HepG2 (cell line): ENCODE results near the gene JAG1. TPM values are rescaled to one million over a fixed set of nuclear protein-coding genes. Genes with fewer than 3 reads are reported as not detected.

Experiments used
- CTCF ChIP-seq: sonication (generic); formaldehyde crosslinking; IDR thresholded peaks from 2 replicates; pipeline ENCODE4 v1.5.0; 2020; ENCODE audit warnings: mild to moderate bottlenecking, missing genetic modification reagents, moderate library complexity
- DNMT3B ChIP-seq: conservative IDR thresholded peaks from 2 replicates; pipeline ENCODE4 v1.6.1; 2016; ENCODE audit warnings: missing biosample characterization, control low read depth
- ETV6 ChIP-seq: sonication (generic); formaldehyde crosslinking; conservative IDR thresholded peaks from 2 replicates; pipeline ENCODE4 v1.4.0; 2020; ENCODE audit warnings: missing genetic modification reagents
- HDAC2 ChIP-seq: sonication (generic); formaldehyde crosslinking; IDR thresholded peaks from 2 replicates; pipeline ENCODE4 v1.4.0; 2020; ENCODE audit warnings: missing genetic modification reagents
- KDM1A ChIP-seq: IDR thresholded peaks from 2 replicates; pipeline ENCODE4 v1.6.1; 2016; ENCODE audit warnings: missing compliant biosample characterization
- KDM3A ChIP-seq: IDR thresholded peaks from 2 replicates; pipeline ENCODE4 v1.6.1; 2018; ENCODE audit warnings: low read depth, missing compliant biosample characterization
- NR2C2 ChIP-seq: sonication (generic); formaldehyde crosslinking; IDR thresholded peaks from 2 replicates; pipeline ENCODE4 v1.4.0; 2020; ENCODE audit warnings: missing genetic modification reagents, mild to moderate bottlenecking, moderate library complexity, borderline replicate concordance
- PLRG1 ChIP-seq: fragments of 450-650 bp; conservative IDR thresholded peaks from 2 replicates; pipeline ENCODE4 v1.6.1; 2016
- PRMT3 ChIP-seq: sonication (generic); formaldehyde crosslinking; IDR thresholded peaks from 2 replicates; pipeline ENCODE4 v1.8.1; 2022; ENCODE audit warnings: low read depth, mild to moderate bottlenecking, moderate library complexity, missing genetic modification reagents, borderline replicate concordance
- RAD21 ChIP-seq: fragments of 450-650 bp; formaldehyde crosslinking; IDR thresholded peaks from 2 replicates; pipeline ENCODE4 v1.5.0; 2020; ENCODE audit warnings: mild to moderate bottlenecking
- RFX3 ChIP-seq: IDR thresholded peaks from 2 replicates; pipeline ENCODE4 v1.6.1; 2016; ENCODE audit warnings: missing biosample characterization, missing genetic modification reagents
- TGIF2 ChIP-seq: IDR thresholded peaks from 2 replicates; pipeline ENCODE4 v1.6.1; 2016; ENCODE audit warnings: control low read depth, missing compliant biosample characterization
- ZFP91 ChIP-seq: sonication (generic); formaldehyde crosslinking; IDR thresholded peaks from 2 replicates; pipeline ENCODE4 v1.9.0; 2022; ENCODE audit warnings: missing genetic modification reagents, mild to moderate bottlenecking, borderline replicate concordance
- ZNF234 ChIP-seq: sonication (generic); formaldehyde crosslinking; conservative IDR thresholded peaks from 2 replicates; pipeline ENCODE4 v1.5.1; 2020; ENCODE audit warnings: mild to moderate bottlenecking, missing genetic modification reagents
- ZNF260 ChIP-seq: sonication (generic); formaldehyde crosslinking; IDR thresholded peaks from 2 replicates; pipeline ENCODE4 v1.4.0; 2020; ENCODE audit warnings: missing genetic modification reagents, low read depth, mild to moderate bottlenecking, borderline replicate concordance
- ZNF549 ChIP-seq: sonication (generic); formaldehyde crosslinking; IDR thresholded peaks from 2 replicates; pipeline ENCODE4 v1.5.0; 2020; ENCODE audit warnings: missing genetic modification reagents
- polyA plus RNA-seq, 8 experiments: library from polyadenylated mRNA; depleted of rRNA in 3 of 8; stranded (reverse) in 7 of 8; unstranded in 1 of 8; fragments of >200 nt; fragmentation: Illumina TruSeq in 4 of 8; extraction: Trizol in 4 of 8; gene quantifications; 2 replicates each; pipeline versions ENCODE4 v1.2.1 to v1.2.3, GENCODE V29; 2011 to 2016; ENCODE audit warnings: low read depth in 4 of 8, missing spikeins in 1 of 8, mixed read lengths in 1 of 8; ENCODE audit not compliant: insufficient read depth in 1 of 8
- total RNA-seq, 5 experiments: library from RNA; depleted of rRNA; stranded (reverse); fragments of >200 nt; fragmentation: Illumina TruSeq; extraction: Trizol; gene quantifications; 2 replicates each; pipeline ENCODE4 v1.2.3, GENCODE V29; 2016; ENCODE audit warnings: low read depth in 1 of 5
- TF ChIP-seq, protein P1 (sequence below): sonication (generic); formaldehyde crosslinking; IDR thresholded peaks from 2 replicates; pipeline ENCODE4 v1.4.0; 2020; ENCODE audit warnings: mild to moderate bottlenecking, missing genetic modification reagents
- TF ChIP-seq, protein P2 (sequence below): sonication (generic); formaldehyde crosslinking; IDR thresholded peaks from 2 replicates; pipeline ENCODE4 v1.9.0; 2021; ENCODE audit warnings: missing genetic modification reagents, borderline replicate concordance

JAG1 gene
- total and polyA plus RNA-seq, 2 of the 13 experiments (the other 11 are each of a cell fraction or from before 2014, with no cell fraction given): 47.1 to 56.3 TPM

DNA sequence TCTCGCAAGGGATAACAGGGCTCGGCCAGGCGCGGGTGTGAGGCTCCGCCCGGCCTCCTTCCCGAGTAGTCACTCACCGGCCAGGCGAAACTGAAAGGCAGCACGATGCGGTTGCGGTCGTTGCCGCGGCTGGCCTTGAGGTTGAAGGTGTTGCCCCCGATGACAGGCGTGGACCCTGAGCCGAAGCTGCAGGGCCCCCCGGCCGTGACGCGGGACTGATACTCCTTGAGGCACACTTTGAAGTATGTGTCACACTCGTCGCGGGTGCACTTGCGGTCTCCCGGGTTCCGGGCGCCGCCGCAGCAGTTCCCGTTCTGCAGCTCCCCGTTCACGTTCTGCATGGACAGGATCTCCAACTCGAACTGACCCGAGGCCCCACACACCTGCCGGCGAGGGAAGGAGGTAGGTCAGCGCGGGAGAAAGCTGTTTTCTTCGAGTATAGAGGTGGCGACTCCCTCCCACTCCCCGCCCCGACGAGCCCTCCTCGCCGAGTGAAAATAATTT lies 1.1 kb downstream of the JAG1 start (continued):
- TF ChIP-seq ZFP91 (CRISPR knock-in tag): peak; percentile 79
- peak; percentile 17; the same call in 1 of the 2 replicates for TF ChIP-seq KDM3A
- TF ChIP-seq RFX3: no peak
- 0 out of 2 replicates have a peak, but pooled peaks have one; percentile 17 for TF ChIP-seq PRMT3 (CRISPR knock-in tag)
- no peak for TF ChIP-seq PLRG1
- TF ChIP-seq DNMT3B (CRISPR knock-in tag): no peak
- TF ChIP-seq, protein P1, sequence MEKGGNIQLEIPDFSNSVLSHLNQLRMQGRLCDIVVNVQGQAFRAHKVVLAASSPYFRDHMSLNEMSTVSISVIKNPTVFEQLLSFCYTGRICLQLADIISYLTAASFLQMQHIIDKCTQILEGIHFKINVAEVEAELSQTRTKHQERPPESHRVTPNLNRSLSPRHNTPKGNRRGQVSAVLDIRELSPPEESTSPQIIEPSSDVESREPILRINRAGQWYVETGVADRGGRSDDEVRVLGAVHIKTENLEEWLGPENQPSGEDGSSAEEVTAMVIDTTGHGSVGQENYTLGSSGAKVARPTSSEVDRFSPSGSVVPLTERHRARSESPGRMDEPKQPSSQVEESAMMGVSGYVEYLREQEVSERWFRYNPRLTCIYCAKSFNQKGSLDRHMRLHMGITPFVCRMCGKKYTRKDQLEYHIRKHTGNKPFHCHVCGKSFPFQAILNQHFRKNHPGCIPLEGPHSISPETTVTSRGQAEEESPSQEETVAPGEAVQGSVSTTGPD: peak; percentile 28; the same call in 1 of the 2 replicates
- no peak for TF ChIP-seq ZNF234
- TF ChIP-seq CTCF (CRISPR knock-in tag): no peak
- TF ChIP-seq RAD21 (CRISPR knock-in tag): no peak
- no peak for TF ChIP-seq KDM1A (CRISPR knock-in tag)
- 0 out of 2 replicates have a peak, but pooled peaks have one; percentile 19 for TF ChIP-seq TGIF2 (CRISPR knock-in tag)
- TF ChIP-seq ETV6 (CRISPR knock-in tag): no peak; the same call in 1 of the 2 replicates
- TF ChIP-seq, protein P2, sequence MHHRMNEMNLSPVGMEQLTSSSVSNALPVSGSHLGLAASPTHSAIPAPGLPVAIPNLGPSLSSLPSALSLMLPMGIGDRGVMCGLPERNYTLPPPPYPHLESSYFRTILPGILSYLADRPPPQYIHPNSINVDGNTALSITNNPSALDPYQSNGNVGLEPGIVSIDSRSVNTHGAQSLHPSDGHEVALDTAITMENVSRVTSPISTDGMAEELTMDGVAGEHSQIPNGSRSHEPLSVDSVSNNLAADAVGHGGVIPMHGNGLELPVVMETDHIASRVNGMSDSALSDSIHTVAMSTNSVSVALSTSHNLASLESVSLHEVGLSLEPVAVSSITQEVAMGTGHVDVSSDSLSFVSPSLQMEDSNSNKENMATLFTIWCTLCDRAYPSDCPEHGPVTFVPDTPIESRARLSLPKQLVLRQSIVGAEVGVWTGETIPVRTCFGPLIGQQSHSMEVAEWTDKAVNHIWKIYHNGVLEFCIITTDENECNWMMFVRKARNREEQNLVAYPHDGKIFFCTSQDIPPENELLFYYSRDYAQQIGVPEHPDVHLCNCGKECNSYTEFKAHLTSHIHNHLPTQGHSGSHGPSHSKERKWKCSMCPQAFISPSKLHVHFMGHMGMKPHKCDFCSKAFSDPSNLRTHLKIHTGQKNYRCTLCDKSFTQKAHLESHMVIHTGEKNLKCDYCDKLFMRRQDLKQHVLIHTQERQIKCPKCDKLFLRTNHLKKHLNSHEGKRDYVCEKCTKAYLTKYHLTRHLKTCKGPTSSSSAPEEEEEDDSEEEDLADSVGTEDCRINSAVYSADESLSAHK (CRISPR knock-in tag): no peak
- TF ChIP-seq NR2C2 (CRISPR knock-in tag): no peak
- TF ChIP-seq HDAC2 (CRISPR knock-in tag): no peak
- peak; percentile 70; the same call in 1 of the 2 replicates for TF ChIP-seq ZNF549
- TF ChIP-seq ZNF260 (CRISPR knock-in tag): no peak
